ENCODE data around the gene MET.

DNA sequence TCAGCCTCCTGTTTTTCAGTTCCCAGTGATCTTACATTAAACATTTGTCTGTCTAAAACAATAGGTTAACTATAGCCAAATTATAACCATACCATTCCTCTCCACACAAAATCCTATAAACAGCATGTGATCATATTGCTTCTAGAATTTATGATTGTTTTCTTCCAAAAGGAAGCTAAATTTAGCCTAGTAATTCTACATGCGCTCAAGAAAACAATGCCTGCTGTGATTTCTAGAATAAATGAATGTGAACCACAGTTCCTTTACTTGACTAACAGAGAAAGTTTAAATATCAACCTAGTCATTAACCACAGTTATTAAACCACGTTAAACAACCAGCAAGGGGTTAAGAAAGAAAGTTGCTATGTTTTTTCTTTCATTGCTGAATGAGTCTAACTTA, 26.4 kb downstream of the MET start:
- TF ChIP-seq, protein P1, sequence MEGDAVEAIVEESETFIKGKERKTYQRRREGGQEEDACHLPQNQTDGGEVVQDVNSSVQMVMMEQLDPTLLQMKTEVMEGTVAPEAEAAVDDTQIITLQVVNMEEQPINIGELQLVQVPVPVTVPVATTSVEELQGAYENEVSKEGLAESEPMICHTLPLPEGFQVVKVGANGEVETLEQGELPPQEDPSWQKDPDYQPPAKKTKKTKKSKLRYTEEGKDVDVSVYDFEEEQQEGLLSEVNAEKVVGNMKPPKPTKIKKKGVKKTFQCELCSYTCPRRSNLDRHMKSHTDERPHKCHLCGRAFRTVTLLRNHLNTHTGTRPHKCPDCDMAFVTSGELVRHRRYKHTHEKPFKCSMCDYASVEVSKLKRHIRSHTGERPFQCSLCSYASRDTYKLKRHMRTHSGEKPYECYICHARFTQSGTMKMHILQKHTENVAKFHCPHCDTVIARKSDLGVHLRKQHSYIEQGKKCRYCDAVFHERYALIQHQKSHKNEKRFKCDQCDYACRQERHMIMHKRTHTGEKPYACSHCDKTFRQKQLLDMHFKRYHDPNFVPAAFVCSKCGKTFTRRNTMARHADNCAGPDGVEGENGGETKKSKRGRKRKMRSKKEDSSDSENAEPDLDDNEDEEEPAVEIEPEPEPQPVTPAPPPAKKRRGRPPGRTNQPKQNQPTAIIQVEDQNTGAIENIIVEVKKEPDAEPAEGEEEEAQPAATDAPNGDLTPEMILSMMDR (IDR thresholded peaks at IDR 0.05; ENCODE audit: low read depth, low read length, missing input control) = no peak
- TF ChIP-seq, protein P2, sequence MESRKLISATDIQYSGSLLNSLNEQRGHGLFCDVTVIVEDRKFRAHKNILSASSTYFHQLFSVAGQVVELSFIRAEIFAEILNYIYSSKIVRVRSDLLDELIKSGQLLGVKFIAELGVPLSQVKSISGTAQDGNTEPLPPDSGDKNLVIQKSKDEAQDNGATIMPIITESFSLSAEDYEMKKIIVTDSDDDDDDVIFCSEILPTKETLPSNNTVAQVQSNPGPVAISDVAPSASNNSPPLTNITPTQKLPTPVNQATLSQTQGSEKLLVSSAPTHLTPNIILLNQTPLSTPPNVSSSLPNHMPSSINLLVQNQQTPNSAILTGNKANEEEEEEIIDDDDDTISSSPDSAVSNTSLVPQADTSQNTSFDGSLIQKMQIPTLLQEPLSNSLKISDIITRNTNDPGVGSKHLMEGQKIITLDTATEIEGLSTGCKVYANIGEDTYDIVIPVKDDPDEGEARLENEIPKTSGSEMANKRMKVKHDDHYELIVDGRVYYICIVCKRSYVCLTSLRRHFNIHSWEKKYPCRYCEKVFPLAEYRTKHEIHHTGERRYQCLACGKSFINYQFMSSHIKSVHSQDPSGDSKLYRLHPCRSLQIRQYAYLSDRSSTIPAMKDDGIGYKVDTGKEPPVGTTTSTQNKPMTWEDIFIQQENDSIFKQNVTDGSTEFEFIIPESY (IDR thresholded peaks at IDR 0.05) = no peak
- no peak for TF ChIP-seq TAF1 (conservative IDR thresholded peaks at IDR 0.05)
- TF ChIP-seq YY1 (IDR thresholded peaks at IDR 0.05) = no peak
- TF ChIP-seq JUND (IDR thresholded peaks at IDR 0.05) = no peak
- TF ChIP-seq, protein P3, sequence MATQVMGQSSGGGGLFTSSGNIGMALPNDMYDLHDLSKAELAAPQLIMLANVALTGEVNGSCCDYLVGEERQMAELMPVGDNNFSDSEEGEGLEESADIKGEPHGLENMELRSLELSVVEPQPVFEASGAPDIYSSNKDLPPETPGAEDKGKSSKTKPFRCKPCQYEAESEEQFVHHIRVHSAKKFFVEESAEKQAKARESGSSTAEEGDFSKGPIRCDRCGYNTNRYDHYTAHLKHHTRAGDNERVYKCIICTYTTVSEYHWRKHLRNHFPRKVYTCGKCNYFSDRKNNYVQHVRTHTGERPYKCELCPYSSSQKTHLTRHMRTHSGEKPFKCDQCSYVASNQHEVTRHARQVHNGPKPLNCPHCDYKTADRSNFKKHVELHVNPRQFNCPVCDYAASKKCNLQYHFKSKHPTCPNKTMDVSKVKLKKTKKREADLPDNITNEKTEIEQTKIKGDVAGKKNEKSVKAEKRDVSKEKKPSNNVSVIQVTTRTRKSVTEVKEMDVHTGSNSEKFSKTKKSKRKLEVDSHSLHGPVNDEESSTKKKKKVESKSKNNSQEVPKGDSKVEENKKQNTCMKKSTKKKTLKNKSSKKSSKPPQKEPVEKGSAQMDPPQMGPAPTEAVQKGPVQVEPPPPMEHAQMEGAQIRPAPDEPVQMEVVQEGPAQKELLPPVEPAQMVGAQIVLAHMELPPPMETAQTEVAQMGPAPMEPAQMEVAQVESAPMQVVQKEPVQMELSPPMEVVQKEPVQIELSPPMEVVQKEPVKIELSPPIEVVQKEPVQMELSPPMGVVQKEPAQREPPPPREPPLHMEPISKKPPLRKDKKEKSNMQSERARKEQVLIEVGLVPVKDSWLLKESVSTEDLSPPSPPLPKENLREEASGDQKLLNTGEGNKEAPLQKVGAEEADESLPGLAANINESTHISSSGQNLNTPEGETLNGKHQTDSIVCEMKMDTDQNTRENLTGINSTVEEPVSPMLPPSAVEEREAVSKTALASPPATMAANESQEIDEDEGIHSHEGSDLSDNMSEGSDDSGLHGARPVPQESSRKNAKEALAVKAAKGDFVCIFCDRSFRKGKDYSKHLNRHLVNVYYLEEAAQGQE (IDR thresholded peaks at IDR 0.05) = no peak
- no peak for TF ChIP-seq EGR1 (IDR thresholded peaks at IDR 0.05; ENCODE audit: low read depth in 2 of 2)
- TF ChIP-seq GABPA (IDR thresholded peaks at IDR 0.05 in 1 of 2, conservative IDR thresholded peaks at IDR 0.05 in 1 of 2) = no peak
